D341Med (cell line): Measurements from ENCODE around the gene INPP5A.
A peak's percentile ranks its signal among the peaks of the same experiment; 100 is the strongest.
"Not testable (repeated sequence)": the region's sequence is repeated elsewhere in the genome, so short reads cannot be mapped to it uniquely, and the experiment has no call there.

Experiments used
- DNase-seq: peaks from one replicate; pipeline ENCODE4 v3.0.0; 2012; ENCODE audit warnings: low spot score

INPP5A gene

DNA sequence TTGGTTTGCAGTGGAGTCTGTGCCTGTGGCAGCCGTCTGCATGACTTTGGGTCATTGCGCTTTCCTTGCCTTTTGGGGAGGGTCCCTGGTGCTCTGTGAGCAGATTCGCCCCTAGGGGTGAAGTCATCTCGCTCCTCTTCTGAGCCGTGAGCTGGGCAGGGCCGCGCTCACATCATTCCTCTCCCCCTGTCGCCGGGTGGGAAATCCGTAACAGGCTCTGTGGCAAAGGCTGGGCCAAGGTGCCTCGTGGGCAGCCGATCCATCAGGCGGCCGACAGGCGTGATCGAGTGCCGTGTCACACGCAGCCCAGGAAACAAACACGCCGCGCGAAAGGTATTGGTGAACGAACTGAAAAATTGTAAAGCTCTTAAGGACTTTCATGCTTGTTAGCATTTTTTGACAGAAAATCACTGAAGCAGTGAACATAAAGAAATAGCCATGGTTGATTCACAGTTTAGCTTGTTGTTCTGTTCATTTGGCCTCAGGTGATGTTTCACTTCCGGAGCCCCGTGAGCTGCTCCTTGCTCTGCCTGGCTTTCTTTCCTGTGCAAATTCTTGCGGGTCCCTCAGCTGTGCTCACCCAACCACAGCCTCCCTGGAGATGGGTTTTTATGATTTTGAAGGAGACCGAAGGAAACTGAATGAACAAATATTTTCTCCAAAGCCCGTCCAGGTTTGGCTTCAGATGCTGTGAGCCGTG lies 126.2 kb downstream of the INPP5A start:
- DNase-seq: no peak

DNA sequence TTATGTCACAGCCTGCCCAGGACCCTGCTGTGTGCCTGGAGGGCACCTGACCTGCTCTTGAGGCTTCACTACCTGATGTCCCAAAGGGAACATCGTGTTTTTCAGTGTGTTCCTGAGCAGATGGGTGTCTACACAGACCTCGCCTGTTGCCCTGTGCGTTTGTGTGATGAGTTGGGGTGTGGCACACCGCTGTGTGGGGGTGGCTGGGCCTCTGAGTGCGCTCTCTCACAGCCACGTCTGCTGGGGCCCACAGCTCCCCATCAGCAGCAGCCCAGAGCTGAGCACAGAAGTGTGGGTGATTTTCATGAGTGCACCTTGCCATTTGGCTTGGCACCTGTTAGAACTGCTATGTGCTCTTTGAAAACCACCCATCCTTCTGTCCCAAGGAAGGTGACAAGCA lies 126.8 kb downstream of the INPP5A start:
- DNase-seq: no peak

- DNase-seq: no peak
Measured at GRCh38 chr10:132664883-132665282, 127.3 kb downstream of the INPP5A start.

DNA sequence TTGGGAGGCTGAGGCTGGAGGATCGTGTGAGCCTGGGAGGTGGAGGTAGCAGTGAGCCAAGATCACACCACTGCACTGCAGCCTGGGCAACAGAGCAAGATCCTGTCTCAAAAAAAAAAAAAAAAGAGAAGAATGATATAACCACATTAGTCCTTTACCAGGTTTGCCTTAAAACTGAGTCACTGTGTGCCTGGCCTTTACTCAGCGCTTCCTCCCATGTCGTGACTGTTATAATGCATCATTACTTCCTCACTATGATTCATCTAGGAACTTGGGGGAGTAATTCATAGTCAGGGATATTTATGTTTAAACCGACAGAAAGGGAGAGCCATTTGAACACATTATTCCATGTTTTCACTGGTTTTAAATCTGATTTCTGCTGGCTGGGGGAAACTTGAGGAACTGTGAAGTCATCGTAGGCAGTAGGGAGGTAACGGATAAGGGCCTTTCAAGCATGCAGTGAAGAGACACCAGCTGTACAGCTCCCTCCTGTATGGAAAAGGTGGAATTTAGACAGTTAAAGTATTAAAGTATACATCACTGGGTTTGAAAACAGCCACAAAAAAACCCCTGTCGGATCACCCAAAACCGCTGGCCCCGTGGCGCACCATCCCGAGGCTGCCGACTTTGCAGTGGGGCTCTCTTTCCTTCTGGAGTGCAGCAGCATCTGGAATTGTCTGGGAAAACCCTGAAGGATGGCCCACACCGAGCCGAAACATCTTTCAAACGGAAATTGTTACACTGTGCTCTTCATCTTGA lies 128.5 kb downstream of the INPP5A start:
- no peak for DNase-seq

- DNase-seq: no peak
Measured at GRCh38 chr10:132666705-132667341, 129.2 kb downstream of the INPP5A start.

DNA sequence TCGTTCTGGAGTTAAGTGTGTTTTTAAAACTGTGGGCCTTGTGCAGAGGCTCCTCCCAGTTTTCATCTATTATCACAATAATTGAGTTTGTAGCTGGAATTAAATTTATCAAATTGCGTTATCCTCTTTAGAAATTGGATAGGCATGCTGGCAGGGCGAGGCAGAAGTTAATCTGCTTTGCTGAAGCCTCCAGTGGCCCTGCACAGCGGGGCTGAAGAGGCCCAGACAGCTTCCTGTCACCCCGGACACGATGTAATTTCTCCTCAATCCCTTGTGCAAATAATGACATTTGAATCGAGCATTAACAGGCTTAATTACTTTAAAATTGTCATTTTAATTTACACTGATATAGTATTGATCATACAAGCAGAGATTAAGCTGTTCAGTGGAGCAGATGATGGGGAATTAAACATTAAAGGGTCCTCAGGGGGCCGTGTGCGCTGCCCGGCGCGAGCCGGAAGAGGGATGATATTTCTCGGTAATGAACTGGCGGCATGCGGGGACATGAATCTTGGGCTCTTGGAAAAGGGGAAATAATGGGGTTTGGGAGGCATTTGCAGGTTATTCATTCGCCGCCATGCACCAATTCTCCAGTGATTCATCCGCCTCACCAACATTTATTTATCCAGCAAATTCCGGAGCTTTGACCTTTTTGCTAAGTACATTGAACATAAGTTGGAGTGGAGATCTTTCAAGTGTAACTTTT lies 129.9 kb downstream of the INPP5A start:
- DNase-seq: peak; percentile 79

GRCh38 chr10:132668048-132668394 lies 130.4 kb downstream of the INPP5A start:
- DNase-seq: no peak

GRCh38 chr10:132669208-132669861 lies 131.7 kb downstream of the INPP5A start:
- DNase-seq: no peak

DNA sequence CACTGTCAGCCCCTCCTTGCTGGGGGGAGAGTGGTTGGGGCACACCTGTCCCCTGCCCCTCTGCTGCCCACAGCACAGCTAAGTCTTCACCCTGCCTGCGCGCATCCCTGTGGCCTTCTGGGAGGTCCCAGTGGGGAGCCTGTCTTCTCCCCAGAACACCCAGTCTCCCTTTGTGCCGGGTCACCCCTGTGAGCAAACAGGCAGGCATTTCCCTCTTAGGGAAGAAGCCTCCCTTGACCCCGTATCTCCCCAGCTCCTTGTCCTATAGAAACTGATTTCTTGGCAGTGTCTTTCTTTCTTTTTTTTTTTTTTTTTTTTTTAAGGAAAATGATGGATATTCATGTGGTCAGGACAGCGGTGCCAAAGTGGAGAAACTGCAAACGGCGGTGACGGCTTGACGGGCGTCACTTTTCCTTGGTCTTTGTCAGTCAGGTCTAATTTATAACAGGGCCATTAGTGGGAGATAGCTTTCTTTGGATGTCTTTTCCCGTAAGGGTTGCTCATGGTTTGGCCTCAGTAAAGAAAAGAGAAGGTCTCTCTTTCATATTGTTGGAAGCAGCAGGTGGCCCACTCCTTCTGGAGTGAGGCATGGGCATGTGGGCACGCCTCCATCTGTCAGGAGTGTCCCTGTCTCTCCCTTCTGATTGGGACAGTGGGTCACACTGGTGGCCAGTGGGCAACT lies 133.1 kb downstream of the INPP5A start:
- DNase-seq: no peak

GRCh38 chr10:132671228-132672154 lies 133.9 kb downstream of the INPP5A start:
- DNase-seq: no peak

- DNase-seq: not testable (repeated sequence)
Measured at GRCh38 chr10:132673746-132674145, 136.2 kb downstream of the INPP5A start.

DNA sequence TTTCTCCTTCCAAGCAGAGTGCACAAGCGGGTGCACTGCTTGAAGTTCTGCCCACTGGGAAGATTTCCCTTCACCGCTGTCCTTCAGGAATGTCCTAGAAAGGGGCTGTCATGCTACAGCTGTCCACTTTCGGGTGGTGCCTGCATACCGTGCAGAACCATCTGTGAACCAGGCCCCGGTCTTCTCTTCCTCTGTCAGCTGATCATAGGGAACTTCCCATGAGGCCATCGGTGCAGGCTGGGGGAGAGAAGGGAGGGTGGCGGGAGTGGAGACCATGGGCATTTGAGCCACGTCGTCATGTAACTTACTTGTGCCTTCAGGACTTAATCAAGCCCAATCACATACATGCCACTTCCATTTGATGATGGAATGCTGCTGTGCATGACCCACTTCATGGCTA lies 136.7 kb downstream of the INPP5A start:
- DNase-seq: no peak

DNA sequence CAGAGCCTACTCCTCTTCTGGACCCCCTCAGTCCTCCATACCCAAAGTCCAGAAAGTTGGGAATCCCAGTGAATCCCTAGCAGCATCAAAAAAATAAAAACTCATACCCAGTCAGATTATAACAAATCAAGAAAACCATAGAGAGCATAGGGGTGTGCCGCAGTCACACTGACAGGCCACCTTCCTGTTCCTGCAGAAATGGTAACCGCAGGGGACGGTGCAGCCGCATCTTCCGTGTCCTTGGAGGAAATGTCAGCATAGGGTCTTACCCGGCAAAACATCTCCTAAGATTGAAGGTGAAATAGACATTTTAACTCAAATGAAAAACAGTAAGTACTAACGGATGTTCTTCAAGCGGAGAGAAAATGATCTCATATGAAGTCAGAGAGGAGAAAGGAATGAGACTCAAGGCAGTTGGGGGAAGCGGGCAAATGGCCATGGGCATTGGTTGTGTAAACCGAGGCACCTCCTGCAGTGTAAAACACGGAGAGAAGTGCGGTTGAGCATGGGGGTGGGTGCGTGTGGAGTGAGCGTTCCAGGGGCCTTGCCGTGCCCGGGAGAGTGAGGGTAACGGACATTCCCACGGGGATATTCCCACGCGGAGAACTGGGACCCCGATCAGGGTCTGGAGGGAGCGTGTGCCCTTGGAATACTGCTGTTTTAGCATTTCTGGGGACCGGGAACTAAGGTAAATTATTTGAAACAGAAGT lies 137.6 kb downstream of the INPP5A start:
- DNase-seq: no peak

DNA sequence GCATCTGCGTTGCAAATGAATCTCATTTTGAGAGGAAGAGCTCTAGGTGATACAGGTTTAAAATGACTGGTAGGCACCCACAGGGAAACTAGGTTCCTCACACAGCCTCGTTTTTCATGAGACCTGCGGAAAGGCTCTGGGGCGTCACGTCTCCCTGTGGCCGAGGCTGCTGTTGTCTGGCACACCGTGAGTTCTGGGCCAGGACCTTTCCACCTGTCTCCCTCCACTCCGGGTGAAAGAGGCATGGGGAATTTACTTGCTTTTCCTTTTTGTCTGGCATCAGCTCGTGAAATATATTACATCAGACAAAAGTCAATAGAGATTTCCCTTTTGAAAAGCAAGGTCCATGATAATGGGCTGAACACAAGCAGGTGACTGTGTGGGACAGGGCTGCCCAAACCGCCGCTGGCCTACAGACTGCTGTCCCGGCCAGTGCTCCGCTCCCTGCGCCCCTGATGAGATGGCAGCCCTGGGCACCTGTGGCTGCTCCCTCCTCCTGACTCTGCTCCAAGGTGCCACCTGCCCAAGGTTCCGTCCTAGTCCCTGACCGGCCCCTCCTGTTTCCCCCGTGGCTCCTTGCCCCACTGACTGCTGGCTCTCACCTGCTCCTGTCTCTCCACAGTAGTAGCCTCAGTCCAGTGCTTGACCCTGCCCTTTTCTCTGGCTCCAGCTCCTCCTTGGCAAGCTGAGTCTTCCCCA lies 138.8 kb downstream of the INPP5A start:
- no peak for DNase-seq

DNA sequence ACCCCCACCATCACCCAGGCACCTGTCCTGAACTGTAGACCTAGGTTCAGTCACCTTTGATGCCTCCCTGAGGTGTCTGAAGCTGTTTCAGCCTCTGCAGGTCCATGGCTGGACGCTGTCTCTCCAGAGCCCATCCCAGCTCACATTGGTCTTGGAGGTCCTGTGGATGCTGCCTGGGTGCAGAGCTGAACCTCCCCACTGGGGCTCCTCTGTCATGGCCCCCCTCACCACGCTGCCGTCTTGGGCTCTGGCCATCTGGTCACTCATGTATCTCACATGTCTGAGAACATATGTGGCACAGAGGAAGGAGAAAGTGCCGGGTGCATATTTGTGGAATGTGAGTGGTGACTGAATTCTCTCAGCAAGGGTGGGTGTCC lies 139.5 kb downstream of the INPP5A start:
- DNase-seq: no peak

GRCh38 chr10:132677473-132678227 lies 140.1 kb downstream of the INPP5A start:
- DNase-seq: no peak

GRCh38 chr10:132678436-132679216 lies 141.0 kb downstream of the INPP5A start:
- no peak for DNase-seq

- no peak for DNase-seq
Measured at GRCh38 chr10:132679217-132679595, 141.6 kb downstream of the INPP5A start.
